GM18508 (cell line): Measurements from ENCODE around the gene MAN2C1.
"Not testable (repeated sequence)": the region's sequence is repeated elsewhere in the genome, so short reads cannot be mapped to it uniquely, and the experiment has no call there.

ENCODE experiments used
- ATAC-seq: cut with Tn5 transposase; IDR thresholded peaks from one replicate; pipeline ENCODE4 v1.9.1; 2021; ENCODE audit warnings: moderate number of reproducible peaks; ENCODE audit not compliant: insufficient read depth, unreplicated experiment

Gene MAN2C1

DNA sequence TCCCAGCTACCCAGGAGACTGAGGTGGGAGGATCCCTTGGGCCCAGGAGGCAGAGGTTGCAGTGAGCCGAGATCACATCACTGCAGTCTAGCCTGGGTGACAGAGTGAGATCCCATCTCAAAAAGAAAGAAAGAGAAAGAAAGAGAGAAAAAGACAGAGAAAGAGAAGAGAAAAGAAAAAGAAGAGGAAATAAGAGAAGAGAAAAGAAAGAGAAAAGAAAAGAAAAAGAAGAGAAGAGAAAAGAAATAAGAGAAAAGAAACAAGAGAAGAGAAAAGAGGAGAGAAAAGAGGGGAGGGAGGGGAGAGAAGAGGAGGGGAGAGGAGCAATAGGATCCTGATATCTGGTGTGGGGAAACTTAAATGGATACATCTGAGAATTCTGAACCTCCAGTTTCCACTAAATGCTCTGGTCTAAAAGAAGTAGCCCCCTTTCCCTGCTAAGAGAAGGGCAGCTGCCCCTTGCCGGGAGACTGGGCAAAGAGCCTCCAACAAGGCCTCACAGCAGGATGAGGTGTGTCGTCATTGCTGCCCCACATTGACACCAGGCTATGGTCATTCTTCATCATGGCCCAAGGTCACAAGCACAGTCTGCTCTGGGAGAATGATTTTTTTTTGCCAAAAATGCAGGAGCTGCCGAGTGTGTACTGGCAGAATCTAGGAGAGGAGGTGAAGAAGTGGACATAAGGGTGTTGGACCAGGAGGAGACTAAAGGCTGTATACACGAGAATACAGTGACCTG is 53.7 kb downstream of the MAN2C1 start:
- no peak for ATAC-seq

DNA sequence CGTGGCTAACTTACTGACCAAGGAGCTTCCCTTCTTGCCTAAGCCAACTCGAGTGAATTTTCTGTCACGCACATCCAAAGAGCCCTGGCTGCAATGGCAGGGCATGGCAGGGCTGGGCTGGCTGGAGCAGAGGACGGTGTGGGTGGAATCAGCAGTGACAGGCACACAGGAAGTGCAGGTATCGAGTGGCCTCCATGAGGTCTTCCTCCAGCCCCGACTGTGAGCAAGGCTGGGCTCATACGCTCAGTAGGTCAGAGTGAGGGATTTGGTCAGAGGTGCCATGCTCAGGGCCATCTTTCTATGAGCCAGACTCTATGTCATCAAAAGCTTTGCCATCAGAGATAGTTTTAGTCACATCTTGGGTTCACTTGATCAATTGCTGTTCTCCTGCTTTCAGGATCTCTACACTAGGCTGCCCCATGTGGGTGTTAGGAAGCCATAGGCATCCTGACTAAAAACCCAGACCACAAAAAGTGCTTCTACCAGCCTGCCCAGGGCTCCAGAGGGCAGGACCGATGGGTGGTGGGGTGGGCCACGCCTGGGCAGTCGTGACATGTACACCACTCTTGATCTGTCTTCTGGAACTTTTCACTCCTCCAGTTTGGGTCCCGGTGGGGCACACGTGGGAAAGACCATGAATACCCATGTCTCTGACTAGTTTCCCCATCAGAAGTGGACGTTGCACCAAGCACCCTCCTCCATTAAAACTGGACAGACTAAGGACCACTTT is 55.1 kb downstream of the MAN2C1 start:
- no peak for ATAC-seq

DNA sequence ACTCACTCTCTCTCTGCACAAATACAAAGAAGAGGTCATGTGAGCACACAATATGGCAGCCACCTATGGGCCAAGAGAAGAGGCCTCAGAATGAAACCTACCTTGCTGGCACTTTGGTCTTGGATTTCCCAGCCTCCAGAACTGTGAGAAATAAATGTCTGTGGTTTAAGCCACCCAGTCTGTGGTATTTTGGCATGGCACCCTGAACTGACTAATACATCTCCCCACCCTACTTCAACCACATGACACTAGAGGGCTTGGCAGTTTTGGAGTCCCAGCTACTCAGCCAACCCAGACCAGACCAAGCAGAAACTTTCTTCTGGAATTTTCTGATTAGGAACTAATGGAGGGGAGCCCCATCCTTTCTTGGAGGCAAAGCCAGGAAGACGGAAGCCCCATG is 55.9 kb downstream of the MAN2C1 start:
- ATAC-seq = not testable (repeated sequence)

DNA sequence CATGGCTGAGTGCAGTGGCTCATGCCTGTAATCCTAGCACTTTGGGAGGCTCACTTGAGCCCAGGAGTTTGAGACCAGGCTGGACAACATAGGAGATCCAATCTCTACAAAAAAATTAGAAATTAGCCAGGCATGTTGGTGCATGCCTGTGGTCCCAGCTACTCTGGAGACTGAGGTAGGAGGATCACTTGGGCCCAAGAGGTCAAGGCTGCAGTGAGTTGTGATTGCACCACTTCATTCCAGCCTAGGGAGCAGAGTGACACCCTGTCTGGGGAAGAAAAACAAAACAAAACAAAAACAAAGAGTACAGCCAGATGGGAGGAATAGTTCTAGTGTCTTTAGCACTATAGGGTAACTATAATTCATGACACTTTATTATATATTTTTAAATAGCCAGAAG is 58.7 kb downstream of the MAN2C1 start:
- ATAC-seq = no peak

DNA sequence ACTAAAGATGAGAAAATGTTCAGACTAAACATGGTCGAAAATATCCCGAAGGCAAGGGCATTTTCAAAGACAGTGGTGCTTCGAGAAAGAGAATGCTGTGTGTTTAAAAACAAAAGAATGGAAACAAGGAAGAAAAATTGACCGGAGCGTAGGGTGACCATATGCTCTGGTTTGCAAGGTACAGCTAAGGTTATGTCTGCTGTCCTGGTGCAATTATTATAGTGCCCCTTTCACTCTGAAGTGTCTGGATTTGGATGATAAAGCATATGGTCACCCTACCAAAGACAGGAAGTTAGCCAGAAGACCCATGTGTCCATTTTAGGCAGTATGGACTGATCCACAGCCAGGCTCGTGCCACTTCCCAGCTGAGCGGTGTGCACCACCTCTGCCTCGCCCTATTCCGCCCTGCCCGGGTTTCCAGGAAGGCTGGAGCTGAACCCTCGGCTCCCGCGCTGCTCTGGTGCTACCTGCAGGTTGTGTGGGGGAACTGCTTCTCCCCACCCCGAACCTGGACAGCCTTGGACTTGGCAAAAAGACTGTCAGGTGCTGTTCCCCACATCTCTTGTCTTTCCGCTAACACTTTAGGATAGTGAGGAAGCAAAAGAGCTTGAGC is 60.5 kb downstream of the MAN2C1 start:
- no peak for ATAC-seq

DNA sequence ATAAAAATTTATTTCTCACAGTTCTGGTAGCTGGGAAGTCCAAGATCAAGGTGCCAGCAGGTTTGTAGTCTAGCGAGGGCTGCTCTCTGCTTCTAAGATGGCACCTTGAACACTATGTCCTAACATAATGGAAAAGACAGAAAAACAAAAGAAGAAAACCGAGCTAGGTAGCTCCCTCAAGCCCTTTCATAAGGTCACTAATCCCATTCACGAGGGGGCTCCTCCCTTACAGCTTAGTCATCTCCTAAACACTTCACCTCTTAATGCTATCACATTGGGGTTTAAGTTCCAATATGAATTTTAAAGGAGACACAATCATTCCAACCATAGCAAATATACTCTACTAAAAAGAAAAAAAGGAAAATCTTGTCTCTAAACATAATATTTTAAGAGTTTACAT is 62.2 kb downstream of the MAN2C1 start:
- no peak for ATAC-seq
